HG03432 (cell line): ENCODE data around the gene CARMIL3.
A peak's percentile ranks its signal among the peaks of the same experiment; 100 is the strongest.
"Not testable (repeated sequence)": the region's sequence is repeated elsewhere in the genome, so short reads cannot be mapped to it uniquely, and the experiment has no call there.

Experiments
- ATAC-seq: cut with Tn5 transposase; IDR thresholded peaks from one replicate; pipeline ENCODE4 v1.9.1; 2021; ENCODE audit warnings: mild to moderate bottlenecking, moderate library complexity; ENCODE audit not compliant: unreplicated experiment

CARMIL3 gene

GRCh38 chr14:24093207-24093900 lies 41.5 kb downstream of the CARMIL3 start:
- no peak for ATAC-seq

- ATAC-seq = peak; percentile 65
Observed at GRCh38 chr14:24093901-24094840, 42.4 kb downstream of the CARMIL3 start, which contains the start of gene PCK2. TSS of gene PCK2 (plus strand) at chr14:24094311. CDS start at chr14:24094406, 95 bp downstream.

GRCh38 chr14:24094841-24095270 lies 43.0 kb downstream of the CARMIL3 start:
- no peak for ATAC-seq

GRCh38 chr14:24095271-24096068 lies 43.7 kb downstream of the CARMIL3 start:
- peak; percentile 72 for ATAC-seq

- ATAC-seq = no peak
Observed at GRCh38 chr14:24096545-24097181, 44.9 kb downstream of the CARMIL3 start.

GRCh38 chr14:24098229-24098926 lies 46.6 kb downstream of the CARMIL3 start:
- ATAC-seq = no peak

GRCh38 chr14:24098927-24099813 lies 47.4 kb downstream of the CARMIL3 start:
- ATAC-seq = no peak

- no peak for ATAC-seq
Observed at GRCh38 chr14:24100197-24100981, 48.6 kb downstream of the CARMIL3 start.

- ATAC-seq = no peak
Observed at GRCh38 chr14:24100982-24101494, 49.2 kb downstream of the CARMIL3 start.

GRCh38 chr14:24102357-24103048 lies 50.7 kb downstream of the CARMIL3 start:
- no peak for ATAC-seq

- no peak for ATAC-seq
Observed at GRCh38 chr14:24103451-24103850, 51.6 kb downstream of the CARMIL3 start.

- not testable (repeated sequence) for ATAC-seq
Observed at GRCh38 chr14:24105609-24106239, 53.9 kb downstream of the CARMIL3 start.

- no peak for ATAC-seq
Observed at GRCh38 chr14:24106672-24107271, 55.0 kb downstream of the CARMIL3 start.

GRCh38 chr14:24108336-24108874 lies 56.6 kb downstream of the CARMIL3 start:
- peak; percentile 29 for ATAC-seq

GRCh38 chr14:24110060-24110459 lies 58.3 kb downstream of the CARMIL3 start:
- ATAC-seq = no peak

GRCh38 chr14:24110523-24110922 lies 58.7 kb downstream of the CARMIL3 start:
- no peak for ATAC-seq
